Neuron (in vitro differentiated cells): ENCODE measurements around the gene CCBE1.

Source experiments
- H2AFZ ChIP-seq: one replicate; pipeline ENCODE4 v1.6.1; 2013; ENCODE audit warnings: low read depth, mild to moderate bottlenecking, inconsistent platforms, low read length, moderate library complexity
- H3K27me3 ChIP-seq: one replicate; pipeline ENCODE4 v1.6.1; 2013; ENCODE audit warnings: low read length; ENCODE audit not compliant: insufficient read depth
- H3K36me3 ChIP-seq: one replicate; pipeline ENCODE4 v1.6.1; 2013; ENCODE audit warnings: low read length; ENCODE audit not compliant: insufficient read depth
- H3K4me1 ChIP-seq: one replicate; pipeline ENCODE4 v1.6.1; 2013; ENCODE audit warnings: low read length; ENCODE audit not compliant: insufficient read depth
- H3K4me3 ChIP-seq: 2 replicates; pipeline ENCODE4 v1.5.1; 2013; ENCODE audit warnings: mild to moderate bottlenecking, low read length, moderate library complexity
- H3K9me3 ChIP-seq: one replicate; pipeline ENCODE4 v1.6.1; 2013; ENCODE audit warnings: low read length

Gene CCBE1

DNA sequence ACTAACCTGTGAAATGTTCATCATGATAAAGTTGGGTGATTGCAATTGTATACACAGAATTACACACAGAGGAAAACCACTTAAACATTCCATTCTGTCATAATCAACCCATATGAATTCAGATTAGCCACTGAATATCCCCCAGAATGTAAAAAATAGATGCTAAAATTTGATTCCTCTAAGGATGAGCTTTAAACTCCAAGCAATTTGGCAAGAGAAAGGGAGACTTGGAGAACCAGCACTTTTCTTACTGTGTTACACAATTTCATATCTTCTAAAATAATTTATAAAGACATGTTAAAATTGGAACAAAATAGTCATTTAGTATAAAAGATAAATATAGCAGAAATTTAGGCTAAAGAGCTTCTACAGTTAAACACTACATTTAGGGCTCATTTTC, 191.9 kb downstream of the CCBE1 start:
- H3K4me1 ChIP-seq = peaks cover 4% of the 10 kb centered on the region
- no peak overlapping the region for H2AFZ ChIP-seq
- H3K36me3 ChIP-seq = no peaks in the 10 kb centered on the region
- H3K4me3 ChIP-seq = no peak overlapping the region
- H3K9me3 ChIP-seq = no peaks in the 10 kb centered on the region
- no peaks in the 10 kb centered on the region for H3K27me3 ChIP-seq

DNA sequence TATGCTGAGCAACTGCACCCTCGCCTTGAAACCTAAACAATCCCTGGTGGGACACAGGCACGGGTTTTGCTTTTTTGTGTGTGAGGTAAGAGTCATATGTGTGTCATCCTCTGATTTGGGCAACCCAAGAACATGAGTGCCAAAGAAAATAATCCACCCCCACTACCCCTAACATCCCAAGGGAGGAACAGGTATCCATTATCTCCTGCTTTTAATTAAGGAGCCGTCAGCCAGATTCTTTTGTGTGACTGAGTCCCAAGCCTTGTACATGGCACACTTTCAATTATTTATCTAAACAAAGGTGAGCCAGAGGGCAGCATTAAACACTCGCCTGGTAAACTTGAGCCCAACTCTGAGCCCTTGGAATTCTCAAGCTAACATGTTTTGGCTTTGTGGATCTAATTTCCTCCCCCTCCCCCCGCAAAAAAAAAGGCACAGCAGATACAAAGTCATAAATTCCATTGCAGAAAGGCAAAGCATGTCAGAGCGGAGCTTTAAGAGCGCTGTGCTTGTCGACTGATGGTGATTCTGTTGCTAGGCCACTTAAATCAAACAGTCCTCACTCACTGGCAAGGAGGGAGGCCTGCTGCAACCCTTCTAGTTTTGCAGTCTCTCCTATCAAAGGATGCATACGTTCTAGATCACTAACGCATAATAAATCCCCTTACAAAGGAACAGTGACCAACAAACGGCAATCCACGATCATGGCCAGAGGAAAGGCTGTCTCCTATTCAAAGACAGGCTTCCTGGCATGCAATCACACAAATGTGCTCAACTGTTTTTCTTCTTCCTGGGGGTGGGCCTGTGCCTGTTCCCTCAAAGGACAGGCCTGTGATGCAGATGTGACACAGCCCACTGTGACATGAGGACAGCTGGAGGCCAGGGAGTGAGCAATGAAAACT, 194.7 kb downstream of the CCBE1 start:
- Histone ChIP-seq H3K4me3 (no peak overlapping the region), H3K27me3 (no peaks in the 10 kb centered on the region), H3K36me3 (no peaks in the 10 kb centered on the region), H3K4me1 (peaks cover 4% of the 10 kb centered on the region), H3K9me3 (no peaks in the 10 kb centered on the region), H2AFZ (no peak overlapping the region)

DNA sequence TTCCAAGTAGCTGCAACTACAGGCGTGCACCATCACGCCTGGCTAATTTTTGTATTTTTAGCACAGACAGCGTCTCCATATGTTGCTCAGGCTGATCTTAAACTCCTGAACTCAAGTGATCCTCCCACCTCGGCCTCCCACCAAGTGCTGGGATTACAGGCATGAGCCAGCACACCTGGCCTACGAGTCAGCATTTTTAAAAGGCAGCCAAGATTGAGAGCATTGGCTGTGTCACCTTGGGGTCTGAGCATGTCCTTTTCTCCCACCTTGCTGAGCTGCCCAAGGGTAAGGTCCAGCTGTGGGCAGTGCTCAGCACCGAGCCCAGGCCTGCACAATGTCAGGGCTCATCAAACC, 195.3 kb downstream of the CCBE1 start:
- Histone ChIP-seq H2AFZ (no peak overlapping the region), H3K27me3 (no peaks in the 10 kb centered on the region), H3K36me3 (no peaks in the 10 kb centered on the region), H3K9me3 (no peaks in the 10 kb centered on the region), H3K4me3 (no peak overlapping the region), H3K4me1 (peaks cover 4% of the 10 kb centered on the region)

DNA sequence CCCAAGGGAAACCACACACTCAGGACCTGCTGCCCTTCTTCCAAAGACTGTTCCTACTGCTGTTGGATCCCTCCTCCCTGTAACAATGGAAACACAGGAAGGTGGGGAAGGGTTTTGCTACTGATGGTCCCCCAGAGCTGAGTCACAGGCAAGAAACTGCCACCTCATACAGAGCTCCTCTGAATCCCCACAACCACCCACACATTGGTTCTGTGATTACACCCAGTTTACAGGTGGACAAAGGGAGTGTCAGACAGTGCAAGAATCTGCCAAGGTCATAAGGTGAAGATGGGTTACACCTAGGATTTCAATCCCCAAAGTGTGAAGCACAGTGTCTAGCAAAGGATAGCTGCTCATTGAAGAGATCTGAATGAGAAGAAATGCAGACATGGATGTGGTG, 196.5 kb downstream of the CCBE1 start:
- no peaks in the 10 kb centered on the region for H3K36me3 ChIP-seq
- no peak overlapping the region for H3K4me3 ChIP-seq
- H3K4me1 ChIP-seq = peaks cover 4% of the 10 kb centered on the region
- H3K9me3 ChIP-seq = no peaks in the 10 kb centered on the region
- H3K27me3 ChIP-seq = no peaks in the 10 kb centered on the region
- no peak overlapping the region for H2AFZ ChIP-seq

DNA sequence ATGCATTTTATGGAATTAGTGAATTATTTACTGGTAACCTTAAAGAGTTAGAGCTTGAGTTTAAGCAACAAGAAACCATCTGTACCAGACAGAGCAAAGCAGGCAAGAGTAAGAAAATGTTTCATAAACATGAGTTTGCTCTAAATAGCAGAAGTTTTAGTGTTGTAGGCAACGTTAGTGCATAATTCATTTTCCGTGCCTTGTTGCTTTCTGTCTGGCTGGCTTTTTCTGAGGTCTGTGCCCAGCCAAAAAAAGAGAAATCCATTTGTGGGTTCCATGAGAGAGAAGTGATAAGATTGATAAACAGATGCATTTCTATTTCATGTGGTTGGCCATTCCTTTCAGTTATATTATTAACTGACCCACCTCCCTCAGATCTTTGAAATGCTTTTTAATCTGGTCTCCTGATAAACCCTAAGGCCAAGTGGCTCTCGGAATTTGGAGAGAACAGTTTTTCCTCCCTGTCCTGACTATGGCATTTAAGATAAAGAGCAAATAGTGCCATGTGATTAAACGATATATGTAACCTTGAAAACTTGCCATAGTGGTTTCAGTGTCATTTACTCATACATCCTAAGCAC, 198.6 kb downstream of the CCBE1 start:
- Histone ChIP-seq H3K4me3 (no peak overlapping the region), H2AFZ (no peak overlapping the region), H3K4me1 (peaks cover 4% of the 10 kb centered on the region)

DNA sequence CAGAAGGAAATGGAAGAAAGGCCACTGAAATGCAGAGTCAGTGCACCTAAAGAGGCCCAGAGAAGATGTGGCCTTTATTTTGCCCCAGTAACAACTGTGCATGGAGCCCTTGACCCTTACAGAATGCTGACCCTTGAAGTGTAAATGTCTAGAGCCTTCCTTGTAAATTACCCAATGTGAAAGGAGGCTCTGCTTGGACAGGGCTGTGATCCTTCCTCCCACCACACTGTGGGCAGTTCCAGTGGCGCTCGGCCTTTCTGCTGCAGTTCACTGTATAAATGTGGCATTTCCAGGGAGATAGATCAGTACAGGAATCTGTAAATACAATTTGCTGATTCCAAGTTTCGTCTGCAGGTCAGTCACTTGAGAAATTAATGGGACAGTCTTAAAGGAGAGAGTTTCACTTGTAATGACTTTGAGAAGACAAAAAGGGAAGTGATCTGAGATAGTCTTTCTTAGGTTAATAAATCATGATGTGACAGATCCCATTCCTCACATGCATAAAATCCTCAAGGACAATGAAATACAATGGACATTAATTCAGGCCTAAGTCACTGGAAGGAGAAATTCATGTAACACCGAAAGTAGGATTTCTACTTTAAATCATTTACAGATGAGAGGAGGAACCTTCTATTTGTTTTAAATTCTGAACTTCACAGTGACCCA, 204.3 kb downstream of the CCBE1 start:
- no peaks in the 10 kb centered on the region for H3K9me3 ChIP-seq
- no peaks in the 10 kb centered on the region for H3K4me1 ChIP-seq
- H2AFZ ChIP-seq = no peak overlapping the region
- peaks cover 3% of the 10 kb centered on the region for H3K27me3 ChIP-seq
- H3K36me3 ChIP-seq = no peaks in the 10 kb centered on the region
- no peak overlapping the region for H3K4me3 ChIP-seq

More for the DNA sequence above, 198.6 kb downstream of the CCBE1 start:
- H3K36me3 ChIP-seq = no peaks in the 10 kb centered on the region
- H3K27me3 ChIP-seq = peaks cover 3% of the 10 kb centered on the region
- no peaks in the 10 kb centered on the region for H3K9me3 ChIP-seq

DNA sequence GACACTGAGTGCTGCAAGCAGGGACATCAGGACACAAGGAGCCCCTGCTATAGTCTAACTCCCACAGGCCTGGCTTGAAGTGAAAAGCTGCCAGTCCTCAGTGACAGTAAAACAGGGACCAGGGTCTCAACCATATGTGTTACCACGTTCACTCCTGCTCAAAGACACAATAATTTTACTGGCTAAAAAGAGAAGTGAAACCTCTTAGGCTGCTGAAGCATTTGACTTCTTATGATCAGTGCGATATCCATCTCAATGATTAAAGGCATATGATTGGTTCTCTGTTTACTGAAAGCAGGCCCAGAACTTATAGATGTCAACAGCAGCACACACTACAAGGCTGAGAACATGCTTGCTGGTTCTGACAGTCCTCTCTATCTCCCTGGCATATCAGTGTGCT, 208.3 kb downstream of the CCBE1 start:
- Histone ChIP-seq H2AFZ (no peak overlapping the region), H3K36me3 (no peaks in the 10 kb centered on the region), H3K4me3 (no peak overlapping the region), H3K27me3 (no peaks in the 10 kb centered on the region), H3K9me3 (no peaks in the 10 kb centered on the region), H3K4me1 (no peaks in the 10 kb centered on the region)

GRCh38 chr18:59485382-59485781, 211.8 kb downstream of the CCBE1 start:
- Histone ChIP-seq H3K4me1 (no peaks in the 10 kb centered on the region), H3K36me3 (no peaks in the 10 kb centered on the region), H3K4me3 (no peak overlapping the region), H3K27me3 (no peaks in the 10 kb centered on the region), H2AFZ (no peak overlapping the region), H3K9me3 (no peaks in the 10 kb centered on the region)

GRCh38 chr18:59484561-59485328, 212.5 kb downstream of the CCBE1 start:
- Histone ChIP-seq H3K9me3 (no peaks in the 10 kb centered on the region), H3K36me3 (no peaks in the 10 kb centered on the region), H3K4me1 (no peaks in the 10 kb centered on the region), H3K27me3 (no peaks in the 10 kb centered on the region), H3K4me3 (no peak overlapping the region), H2AFZ (no peak overlapping the region)

GRCh38 chr18:59484131-59484530, 213.1 kb downstream of the CCBE1 start:
- Histone ChIP-seq H3K4me1 (no peaks in the 10 kb centered on the region), H3K27me3 (no peaks in the 10 kb centered on the region), H2AFZ (no peak overlapping the region), H3K36me3 (no peaks in the 10 kb centered on the region), H3K9me3 (no peaks in the 10 kb centered on the region), H3K4me3 (no peak overlapping the region)

- no peaks in the 10 kb centered on the region for H3K4me1 ChIP-seq
- no peaks in the 10 kb centered on the region for H3K27me3 ChIP-seq
- no peaks in the 10 kb centered on the region for H3K36me3 ChIP-seq
- no peaks in the 10 kb centered on the region for H3K9me3 ChIP-seq
- H2AFZ ChIP-seq = no peak overlapping the region
- H3K4me3 ChIP-seq = no peak overlapping the region
These were observed 215.8 kb downstream of the CCBE1 start for GRCh38 chr18:59481436-59481835.

GRCh38 chr18:59479776-59480175, 217.4 kb downstream of the CCBE1 start:
- Histone ChIP-seq H2AFZ (no peak overlapping the region), H3K36me3 (no peaks in the 10 kb centered on the region), H3K4me3 (no peak overlapping the region), H3K27me3 (no peaks in the 10 kb centered on the region), H3K4me1 (no peaks in the 10 kb centered on the region), H3K9me3 (no peaks in the 10 kb centered on the region)

- Histone ChIP-seq H2AFZ (no peak overlapping the region), H3K36me3 (no peaks in the 10 kb centered on the region), H3K4me1 (no peaks in the 10 kb centered on the region), H3K9me3 (no peaks in the 10 kb centered on the region), H3K4me3 (no peak overlapping the region), H3K27me3 (no peaks in the 10 kb centered on the region)
These were observed 218.6 kb downstream of the CCBE1 start for GRCh38 chr18:59478591-59478990.
